ENCODE data around the gene ZSWIM5. TPM values are rescaled to one million over a fixed set of nuclear protein-coding genes. Genes with fewer than 3 reads are reported as not detected.

Gene ZSWIM5
- total and polyA plus RNA-seq, 9 of the 15 experiments (the other 6 are each of a cell fraction or from before 2014, with no cell fraction given) = under 0.01 to 0.07 (median 0.03) TPM; not detected in 3

- no peak for TF ChIP-seq CTCFL (IDR thresholded peaks at IDR 0.05; ENCODE audit: borderline replicate concordance, insufficient read depth, low read depth, low read length, poor library complexity, severe bottlenecking)
- TF ChIP-seq CBX8 (IDR thresholded peaks at IDR 0.05; ENCODE audit: borderline replicate concordance, extremely low read depth, low read depth, low read length, poor library complexity, severe bottlenecking) = no peak
- TF ChIP-seq CHAMP1 (IDR thresholded peaks at IDR 0.05) = no peak; the same call in 1 of the 2 replicates
- TF ChIP-seq TAF15 (IDR thresholded peaks at IDR 0.05; ENCODE audit: low read depth, low read length) = no peak
- TF ChIP-seq MAFG (tag; conservative IDR thresholded peaks at IDR 0.05) = no peak
- no peak for TF ChIP-seq EP400 (IDR thresholded peaks at IDR 0.05)
- no peak for TF ChIP-seq MED1 (CRISPR knock-in tag; IDR thresholded peaks at IDR 0.05; ENCODE audit: borderline replicate concordance)
- TF ChIP-seq DNMT1 (IDR thresholded peaks at IDR 0.05) = no peak
- no peak for TF ChIP-seq SMAD2 (IDR thresholded peaks at IDR 0.05; ENCODE audit: low read depth, low read length)
- TF ChIP-seq POLR3G (IDR thresholded peaks at IDR 0.05; ENCODE audit: extremely low read depth, insufficient read length, insufficient replicate concordance) = no peak
- TF ChIP-seq PPARD (CRISPR knock-in tag; IDR thresholded peaks at IDR 0.05) = no peak
- TF ChIP-seq NRF1 (conservative IDR thresholded peaks at IDR 0.05 in 1 of 2, IDR thresholded peaks at IDR 0.05 in 1 of 2) = no peak
- TF ChIP-seq ZNF785 (CRISPR knock-in tag; IDR thresholded peaks at IDR 0.05) = no peak
- no peak for TF ChIP-seq ILK (tag; IDR thresholded peaks at IDR 0.05; ENCODE audit: borderline replicate concordance, low read depth)
- TF ChIP-seq ILF3 (IDR thresholded peaks at IDR 0.05; ENCODE audit: borderline replicate concordance) = peak; percentile 81; the same call in 1 of the 2 replicates
- TF ChIP-seq E2F4 (CRISPR knock-in tag; IDR thresholded peaks at IDR 0.05; ENCODE audit: low read depth) = no peak
- no peak for TF ChIP-seq TARDBP (IDR thresholded peaks at IDR 0.05)
- no peak for TF ChIP-seq TSHZ1 (CRISPR knock-in tag; IDR thresholded peaks at IDR 0.05)
These were observed 194.4 kb downstream of the ZSWIM5 start, which contains the start of gene UROD (continued) for GRCh38 chr1:45011837-45012638.
